IMR-90 (cell line): ENCODE measurements around the gene HOXA3.

ENCODE experiments used
- CEBPB ChIP-seq: IDR thresholded peaks from 2 replicates; pipeline ENCODE4 v1.6.1; 2012; ENCODE audit warnings: low read depth, low read length, improper control_type of control experiment
- CHD1 ChIP-seq: IDR thresholded peaks from 2 replicates; pipeline ENCODE4 v1.6.1; 2012; ENCODE audit warnings: low read depth, low read length, improper control_type of control experiment
- FOS ChIP-seq: fragments of 150-350 bp; IDR thresholded peaks from 2 replicates; pipeline ENCODE4 v1.6.1; 2016; ENCODE audit warnings: low read depth, low read length
- MAZ ChIP-seq: IDR thresholded peaks from 2 replicates; pipeline ENCODE4 v1.6.1; 2012; ENCODE audit warnings: low read depth, mild to moderate bottlenecking, low read length, improper control_type of control experiment, moderate library complexity, borderline replicate concordance
- NFE2L2 ChIP-seq: fragments of 150-350 bp; IDR thresholded peaks from 2 replicates; pipeline ENCODE4 v1.6.1; 2016; ENCODE audit warnings: low read depth, mild to moderate bottlenecking, low read length
- POLR2A ChIP-seq: IDR thresholded peaks from 2 replicates; pipeline ENCODE4 v1.6.1; 2012; ENCODE audit warnings: mild to moderate bottlenecking, low read depth, low read length
- RCOR1 ChIP-seq: IDR thresholded peaks from 2 replicates; pipeline ENCODE4 v1.6.1; 2012; ENCODE audit warnings: mild to moderate bottlenecking, low read length, improper control_type of control experiment; ENCODE audit not compliant: insufficient replicate concordance
- RFX5 ChIP-seq: IDR thresholded peaks from 2 replicates; pipeline ENCODE4 v1.8.0; 2012; ENCODE audit warnings: low read depth, mild to moderate bottlenecking, low read length, moderate library complexity
- SMC3 ChIP-seq: fragments of 150-350 bp; IDR thresholded peaks from 2 replicates; pipeline ENCODE4 v1.6.1; 2016; ENCODE audit warnings: low read depth, mild to moderate bottlenecking, antibody characterized with exemption, low read length, moderate library complexity
- TF ChIP-seq, protein P1 (sequence below): conservative IDR thresholded peaks from 2 replicates; pipeline ENCODE4 v1.5.1; 2012; ENCODE audit warnings: mild to moderate bottlenecking, low read depth, low read length, improper control_type of control experiment
- TF ChIP-seq, protein P2 (sequence below): fragments of 150-350 bp; IDR thresholded peaks from 2 replicates; pipeline ENCODE4 v1.6.1; 2017; ENCODE audit warnings: mild to moderate bottlenecking, antibody characterized with exemption, low read length, low read depth
- TF ChIP-seq, protein P3 (sequence below): fragments of 150-350 bp; IDR thresholded peaks from 2 replicates; pipeline ENCODE4 v1.6.1; 2016; ENCODE audit warnings: low read depth, mild to moderate bottlenecking, low read length, moderate library complexity, borderline replicate concordance

DNA sequence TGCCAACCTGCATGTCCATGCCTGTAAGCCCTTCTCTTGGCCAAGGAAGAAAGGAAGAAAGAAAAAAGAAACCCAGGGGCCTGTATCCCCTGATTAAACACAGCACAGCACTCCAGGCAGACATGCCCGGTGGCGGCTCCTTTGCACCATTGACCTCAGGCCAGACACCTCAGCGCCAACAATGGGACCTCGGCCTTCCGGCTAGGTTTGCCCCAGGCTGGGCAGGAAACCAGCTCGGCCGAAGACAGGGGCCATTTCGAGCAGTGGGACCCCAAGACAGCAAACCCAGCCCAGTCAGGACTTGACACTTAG is 18.9 kb upstream of the HOXA3 start:
- TF ChIP-seq, protein P1, sequence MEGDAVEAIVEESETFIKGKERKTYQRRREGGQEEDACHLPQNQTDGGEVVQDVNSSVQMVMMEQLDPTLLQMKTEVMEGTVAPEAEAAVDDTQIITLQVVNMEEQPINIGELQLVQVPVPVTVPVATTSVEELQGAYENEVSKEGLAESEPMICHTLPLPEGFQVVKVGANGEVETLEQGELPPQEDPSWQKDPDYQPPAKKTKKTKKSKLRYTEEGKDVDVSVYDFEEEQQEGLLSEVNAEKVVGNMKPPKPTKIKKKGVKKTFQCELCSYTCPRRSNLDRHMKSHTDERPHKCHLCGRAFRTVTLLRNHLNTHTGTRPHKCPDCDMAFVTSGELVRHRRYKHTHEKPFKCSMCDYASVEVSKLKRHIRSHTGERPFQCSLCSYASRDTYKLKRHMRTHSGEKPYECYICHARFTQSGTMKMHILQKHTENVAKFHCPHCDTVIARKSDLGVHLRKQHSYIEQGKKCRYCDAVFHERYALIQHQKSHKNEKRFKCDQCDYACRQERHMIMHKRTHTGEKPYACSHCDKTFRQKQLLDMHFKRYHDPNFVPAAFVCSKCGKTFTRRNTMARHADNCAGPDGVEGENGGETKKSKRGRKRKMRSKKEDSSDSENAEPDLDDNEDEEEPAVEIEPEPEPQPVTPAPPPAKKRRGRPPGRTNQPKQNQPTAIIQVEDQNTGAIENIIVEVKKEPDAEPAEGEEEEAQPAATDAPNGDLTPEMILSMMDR = no peak
- no peak for TF ChIP-seq RFX5
- no peak for TF ChIP-seq CEBPB
- TF ChIP-seq, protein P2, sequence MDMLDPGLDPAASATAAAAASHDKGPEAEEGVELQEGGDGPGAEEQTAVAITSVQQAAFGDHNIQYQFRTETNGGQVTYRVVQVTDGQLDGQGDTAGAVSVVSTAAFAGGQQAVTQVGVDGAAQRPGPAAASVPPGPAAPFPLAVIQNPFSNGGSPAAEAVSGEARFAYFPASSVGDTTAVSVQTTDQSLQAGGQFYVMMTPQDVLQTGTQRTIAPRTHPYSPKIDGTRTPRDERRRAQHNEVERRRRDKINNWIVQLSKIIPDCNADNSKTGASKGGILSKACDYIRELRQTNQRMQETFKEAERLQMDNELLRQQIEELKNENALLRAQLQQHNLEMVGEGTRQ = no peak
- TF ChIP-seq MAZ = no peak
- no peak for TF ChIP-seq POLR2A
- TF ChIP-seq, protein P3, sequence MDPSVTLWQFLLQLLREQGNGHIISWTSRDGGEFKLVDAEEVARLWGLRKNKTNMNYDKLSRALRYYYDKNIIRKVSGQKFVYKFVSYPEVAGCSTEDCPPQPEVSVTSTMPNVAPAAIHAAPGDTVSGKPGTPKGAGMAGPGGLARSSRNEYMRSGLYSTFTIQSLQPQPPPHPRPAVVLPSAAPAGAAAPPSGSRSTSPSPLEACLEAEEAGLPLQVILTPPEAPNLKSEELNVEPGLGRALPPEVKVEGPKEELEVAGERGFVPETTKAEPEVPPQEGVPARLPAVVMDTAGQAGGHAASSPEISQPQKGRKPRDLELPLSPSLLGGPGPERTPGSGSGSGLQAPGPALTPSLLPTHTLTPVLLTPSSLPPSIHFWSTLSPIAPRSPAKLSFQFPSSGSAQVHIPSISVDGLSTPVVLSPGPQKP = no peak
- no peak for TF ChIP-seq SMC3
- no peak for TF ChIP-seq FOS
- no peak for TF ChIP-seq RCOR1
- no peak for TF ChIP-seq NFE2L2
- TF ChIP-seq CHD1 = no peak
